Embryonic facial prominence (tissue), 1 donor: ENCODE measurements around the gene NKAIN2.
"Not testable (repeated sequence)": the region's sequence is repeated elsewhere in the genome, so short reads cannot be mapped to it uniquely, and the experiment has no call there.

Source experiments
- DNase-seq: peaks from one replicate; pipeline ENCODE4 v3.0.0-alpha.2; 2016; ENCODE audit errors: extremely low spot score

Gene NKAIN2

GRCh38 chr6:123895346-123895745 lies 91.7 kb downstream of the NKAIN2 start:
- DNase-seq = no peak

GRCh38 chr6:123895806-123896205 lies 92.1 kb downstream of the NKAIN2 start:
- no peak for DNase-seq

GRCh38 chr6:123896869-123897268 lies 93.2 kb downstream of the NKAIN2 start:
- DNase-seq = no peak

GRCh38 chr6:123897965-123898364 lies 94.3 kb downstream of the NKAIN2 start:
- no peak for DNase-seq

- no peak for DNase-seq
Measured at GRCh38 chr6:123898665-123899064, 95.0 kb downstream of the NKAIN2 start.

- no peak for DNase-seq
Measured at GRCh38 chr6:123899745-123900144, 96.1 kb downstream of the NKAIN2 start.

GRCh38 chr6:123901436-123901835 lies 97.8 kb downstream of the NKAIN2 start:
- DNase-seq = no peak

- DNase-seq = no peak
Measured at GRCh38 chr6:123902738-123903313, 99.2 kb downstream of the NKAIN2 start.

GRCh38 chr6:123904228-123904627 lies 100.6 kb downstream of the NKAIN2 start:
- no peak for DNase-seq

- no peak for DNase-seq
Measured at GRCh38 chr6:123908797-123909196, 105.1 kb downstream of the NKAIN2 start.

- no peak for DNase-seq
Measured at GRCh38 chr6:123909989-123910388, 106.3 kb downstream of the NKAIN2 start.

GRCh38 chr6:123913863-123914262 lies 110.2 kb downstream of the NKAIN2 start:
- no peak for DNase-seq

- not testable (repeated sequence) for DNase-seq
Measured at GRCh38 chr6:123923379-123923778, 119.7 kb downstream of the NKAIN2 start.

- DNase-seq = no peak
Measured at GRCh38 chr6:123925350-123925749, 121.7 kb downstream of the NKAIN2 start.

- DNase-seq = no peak
Measured at GRCh38 chr6:123925842-123926399, 122.3 kb downstream of the NKAIN2 start.

GRCh38 chr6:123928529-123928928 lies 124.9 kb downstream of the NKAIN2 start:
- DNase-seq = no peak

- DNase-seq = no peak
Measured at GRCh38 chr6:123931928-123932327, 128.3 kb downstream of the NKAIN2 start.

- no peak for DNase-seq
Measured at GRCh38 chr6:123940551-123940950, 136.9 kb downstream of the NKAIN2 start.

- DNase-seq = no peak
Measured at GRCh38 chr6:123941855-123942254, 138.2 kb downstream of the NKAIN2 start.

- no peak for DNase-seq
Measured at GRCh38 chr6:123945386-123945785, 141.7 kb downstream of the NKAIN2 start.

GRCh38 chr6:123953920-123954319 lies 150.3 kb downstream of the NKAIN2 start:
- DNase-seq = no peak

GRCh38 chr6:123956492-123957139 lies 153.0 kb downstream of the NKAIN2 start:
- DNase-seq = no peak

GRCh38 chr6:123962508-123962907 lies 158.8 kb downstream of the NKAIN2 start:
- no peak for DNase-seq
